DOHH2 (cell line): ENCODE data around the gene TSPAN5.

ENCODE experiments used
- H3F3A ChIP-seq: fragments of 200-600 bp; sonication (generic), shearing (Covaris generic); 2 replicates; pipeline ENCODE4 v1.6.0; 2016; ENCODE audit warnings: antibody characterized with exemption, mild to moderate bottlenecking; ENCODE audit not compliant: control insufficient read depth, insufficient read depth
- H3K27ac ChIP-seq: fragments of 200-600 bp; sonication (generic); 2 replicates; pipeline ENCODE4 v1.5.1; 2014; ENCODE audit warnings: low read depth, mild to moderate bottlenecking, low read length, moderate library complexity
- H3K27me3 ChIP-seq: fragments of 200-600 bp; sonication (generic); 2 replicates; pipeline ENCODE4 v1.6.1; 2014; ENCODE audit warnings: mild to moderate bottlenecking, low read length, mixed read lengths; ENCODE audit not compliant: control insufficient read depth
- H3K36me3 ChIP-seq: fragments of 200-600 bp; sonication (generic); 2 replicates; pipeline ENCODE4 v1.6.1; 2014; ENCODE audit warnings: mild to moderate bottlenecking, low read length, moderate library complexity, mixed read lengths; ENCODE audit not compliant: control insufficient read depth
- H3K4me1 ChIP-seq: fragments of 200-600 bp; sonication (generic); 2 replicates; pipeline ENCODE4 v1.6.1; 2014; ENCODE audit warnings: mild to moderate bottlenecking, low read length, mixed read lengths; ENCODE audit not compliant: control insufficient read depth
- H3K4me2 ChIP-seq: fragments of 200-600 bp; sonication (generic); 2 replicates; pipeline ENCODE4 v1.6.0; 2014; ENCODE audit warnings: mild to moderate bottlenecking, low read length, moderate library complexity
- H3K4me3 ChIP-seq: fragments of 200-600 bp; sonication (generic); 2 replicates; pipeline ENCODE4 v1.5.1; 2014; ENCODE audit warnings: mild to moderate bottlenecking, low read length, mixed read lengths
- H3K79me2 ChIP-seq: fragments of 200-600 bp; sonication (generic); 2 replicates; pipeline ENCODE4 v1.6.1; 2014; ENCODE audit warnings: mild to moderate bottlenecking, low read length, mixed read lengths; ENCODE audit not compliant: control insufficient read depth
- H3K9me2 ChIP-seq: fragments of 200-600 bp; sonication (generic); replicated peaks from 2 replicates; pipeline ENCODE4 v1.6.1; 2014; ENCODE audit warnings: mild to moderate bottlenecking, low read length, mixed read lengths; ENCODE audit not compliant: control insufficient read depth
- H3K9me3 ChIP-seq: fragments of 200-600 bp; sonication (generic); 2 replicates; pipeline ENCODE4 v1.6.1; 2014; ENCODE audit warnings: antibody characterized with exemption, low read length, mixed read lengths; ENCODE audit not compliant: control insufficient read depth, insufficient read depth
- H4K20me1 ChIP-seq: fragments of 200-600 bp; sonication (generic); 2 replicates; pipeline ENCODE4 v1.6.0; 2014; ENCODE audit warnings: low read depth, mild to moderate bottlenecking, antibody characterized with exemption, low read length, moderate library complexity; ENCODE audit not compliant: control insufficient read depth, insufficient read depth
- EZH2phosphoT487 ChIP-seq: fragments of 200-600 bp; sonication (generic); IDR thresholded peaks from 2 replicates; pipeline ENCODE4 v1.6.1; 2017; ENCODE audit warnings: borderline replicate concordance, mild to moderate bottlenecking, antibody characterized with exemption, low read length, moderate library complexity, mixed read lengths
- TF ChIP-seq, protein P1 (sequence below): fragments of 200-600 bp; sonication (generic); IDR thresholded peaks from one replicate; pipeline ENCODE4 v1.5.1; 2014; ENCODE audit warnings: antibody characterized with exemption, mild to moderate bottlenecking, low read depth, low read length; ENCODE audit not compliant: poor library complexity, severe bottlenecking

TSPAN5 gene

DNA sequence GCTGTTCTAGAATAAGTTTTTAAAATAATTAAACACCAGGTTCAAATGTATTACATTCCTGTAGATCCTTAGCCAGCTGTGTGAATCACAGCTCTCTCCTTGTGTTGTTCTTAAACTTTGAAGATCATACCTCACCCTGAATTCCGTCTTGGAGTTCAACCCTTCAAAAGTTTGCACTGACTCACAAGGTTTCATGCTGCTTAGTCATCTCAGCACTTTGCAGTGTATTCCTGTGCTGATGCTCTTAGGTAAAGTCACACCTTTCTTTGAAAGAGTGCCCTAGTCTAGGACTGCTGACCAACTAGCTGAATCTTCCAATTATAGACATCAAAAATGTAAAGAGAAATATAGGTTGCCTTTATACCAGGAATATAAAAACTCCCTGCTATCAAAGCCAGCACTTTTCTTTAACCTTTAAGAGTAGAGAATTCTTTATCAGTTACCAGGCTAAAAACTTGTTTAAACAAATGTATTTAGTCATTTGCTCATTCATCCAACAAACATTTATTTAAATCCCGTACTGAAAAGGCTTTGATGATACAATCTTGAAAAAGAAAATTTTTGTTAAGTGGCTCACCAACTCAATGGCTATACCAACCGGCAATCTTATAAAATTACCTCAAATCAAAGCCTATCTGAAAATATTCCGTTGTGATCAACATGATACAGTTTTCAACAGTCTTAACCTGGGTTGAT is 227.6 kb downstream of the TSPAN5 start:
- H4K20me1 ChIP-seq = no peaks in the 10 kb centered on the region
- H3K9me2 ChIP-seq = no peaks in the 10 kb centered on the region
- no peaks in the 10 kb centered on the region for H3K9me3 ChIP-seq
- H3K4me1 ChIP-seq = no peaks in the 10 kb centered on the region
- TF ChIP-seq EZH2phosphoT487 = no peak
- TF ChIP-seq, protein P1, sequence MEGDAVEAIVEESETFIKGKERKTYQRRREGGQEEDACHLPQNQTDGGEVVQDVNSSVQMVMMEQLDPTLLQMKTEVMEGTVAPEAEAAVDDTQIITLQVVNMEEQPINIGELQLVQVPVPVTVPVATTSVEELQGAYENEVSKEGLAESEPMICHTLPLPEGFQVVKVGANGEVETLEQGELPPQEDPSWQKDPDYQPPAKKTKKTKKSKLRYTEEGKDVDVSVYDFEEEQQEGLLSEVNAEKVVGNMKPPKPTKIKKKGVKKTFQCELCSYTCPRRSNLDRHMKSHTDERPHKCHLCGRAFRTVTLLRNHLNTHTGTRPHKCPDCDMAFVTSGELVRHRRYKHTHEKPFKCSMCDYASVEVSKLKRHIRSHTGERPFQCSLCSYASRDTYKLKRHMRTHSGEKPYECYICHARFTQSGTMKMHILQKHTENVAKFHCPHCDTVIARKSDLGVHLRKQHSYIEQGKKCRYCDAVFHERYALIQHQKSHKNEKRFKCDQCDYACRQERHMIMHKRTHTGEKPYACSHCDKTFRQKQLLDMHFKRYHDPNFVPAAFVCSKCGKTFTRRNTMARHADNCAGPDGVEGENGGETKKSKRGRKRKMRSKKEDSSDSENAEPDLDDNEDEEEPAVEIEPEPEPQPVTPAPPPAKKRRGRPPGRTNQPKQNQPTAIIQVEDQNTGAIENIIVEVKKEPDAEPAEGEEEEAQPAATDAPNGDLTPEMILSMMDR = no peak
- no peak overlapping the region for H3K4me2 ChIP-seq
- no peaks in the 10 kb centered on the region for H3K79me2 ChIP-seq
- no peak overlapping the region for H3K4me3 ChIP-seq
- no peaks in the 10 kb centered on the region for H3K27me3 ChIP-seq
- H3F3A ChIP-seq = no peaks in the 10 kb centered on the region
- no peak overlapping the region for H3K27ac ChIP-seq
- H3K36me3 ChIP-seq = no peaks in the 10 kb centered on the region

DNA sequence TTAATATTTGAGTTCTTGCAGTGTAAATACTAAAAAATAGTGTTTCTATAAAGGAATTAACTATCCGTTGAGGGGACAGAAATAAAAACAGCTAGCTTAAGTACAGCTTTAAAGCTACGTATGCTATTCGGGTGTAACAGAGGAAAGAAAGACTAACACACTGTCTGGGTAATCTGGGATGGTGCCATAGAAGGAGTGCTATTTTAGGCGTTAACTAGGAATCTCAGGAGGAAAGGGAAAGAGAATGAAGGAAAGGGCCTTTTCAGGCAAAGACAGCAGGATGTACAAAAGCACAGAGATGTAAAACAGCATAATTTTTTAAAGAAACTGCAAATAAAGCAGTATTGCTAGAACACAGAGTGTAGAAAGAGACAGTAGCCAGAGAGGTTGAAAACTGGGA is 235.4 kb downstream of the TSPAN5 start:
- H3F3A ChIP-seq = no peaks in the 10 kb centered on the region
- H3K4me3 ChIP-seq = no peak overlapping the region
- no peaks in the 10 kb centered on the region for H3K4me1 ChIP-seq
- H3K9me2 ChIP-seq = no peaks in the 10 kb centered on the region
- no peaks in the 10 kb centered on the region for H4K20me1 ChIP-seq
- no peaks in the 10 kb centered on the region for H3K79me2 ChIP-seq
- no peak overlapping the region for H3K4me2 ChIP-seq
- no peak for TF ChIP-seq EZH2phosphoT487
- TF ChIP-seq, protein P1 = no peak
- no peak overlapping the region for H3K27ac ChIP-seq
- no peaks in the 10 kb centered on the region for H3K27me3 ChIP-seq
- H3K9me3 ChIP-seq = no peaks in the 10 kb centered on the region
- H3K36me3 ChIP-seq = peaks cover 20% of the 10 kb centered on the region

DNA sequence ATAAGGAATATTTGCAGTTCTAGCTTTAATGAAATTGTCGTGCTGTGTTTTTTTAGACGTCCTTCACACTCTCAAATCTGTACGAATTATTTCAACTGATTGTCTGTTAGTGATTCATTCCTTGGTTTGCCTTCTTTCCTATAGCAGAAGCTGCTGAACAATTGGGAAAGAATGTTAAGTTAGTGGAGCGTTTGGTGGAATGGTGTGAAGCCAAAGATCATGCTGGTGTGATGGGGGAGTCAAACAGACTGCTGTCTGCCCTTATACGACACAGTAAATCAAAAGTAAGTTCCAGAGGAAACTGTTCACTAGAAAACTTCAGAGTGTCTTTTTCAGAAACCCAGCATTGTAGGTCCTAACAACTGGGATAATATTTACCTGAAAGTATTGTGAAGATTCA is 237.3 kb downstream of the TSPAN5 start:
- Histone ChIP-seq H3K36me3 (peaks cover 28% of the 10 kb centered on the region), H3K4me3 (no peak overlapping the region), H3K27ac (no peak overlapping the region), H3K27me3 (no peaks in the 10 kb centered on the region), H3K9me3 (no peaks in the 10 kb centered on the region), H4K20me1 (no peaks in the 10 kb centered on the region), H3F3A (no peaks in the 10 kb centered on the region), H3K4me2 (no peak overlapping the region), H3K4me1 (no peaks in the 10 kb centered on the region), H3K79me2 (no peaks in the 10 kb centered on the region), H3K9me2 (no peaks in the 10 kb centered on the region)
- TF ChIP-seq, protein P1 = no peak
- TF ChIP-seq EZH2phosphoT487 = no peak
